AG09319 (cell line): ENCODE results near the gene TMEM120A.

Experiments
- DNase-seq: peaks from one replicate; pipeline ENCODE4 v3.0.0-alpha.2; 2010; ENCODE audit warnings: low read depth; ENCODE audit errors: extremely low read depth
- TF ChIP-seq, protein P1 (sequence below): IDR thresholded peaks from 2 replicates; pipeline ENCODE4 v1.5.1; 2011; ENCODE audit warnings: low read depth, mild to moderate bottlenecking, inconsistent platforms, low read length, moderate library complexity

The TMEM120A gene

DNA sequence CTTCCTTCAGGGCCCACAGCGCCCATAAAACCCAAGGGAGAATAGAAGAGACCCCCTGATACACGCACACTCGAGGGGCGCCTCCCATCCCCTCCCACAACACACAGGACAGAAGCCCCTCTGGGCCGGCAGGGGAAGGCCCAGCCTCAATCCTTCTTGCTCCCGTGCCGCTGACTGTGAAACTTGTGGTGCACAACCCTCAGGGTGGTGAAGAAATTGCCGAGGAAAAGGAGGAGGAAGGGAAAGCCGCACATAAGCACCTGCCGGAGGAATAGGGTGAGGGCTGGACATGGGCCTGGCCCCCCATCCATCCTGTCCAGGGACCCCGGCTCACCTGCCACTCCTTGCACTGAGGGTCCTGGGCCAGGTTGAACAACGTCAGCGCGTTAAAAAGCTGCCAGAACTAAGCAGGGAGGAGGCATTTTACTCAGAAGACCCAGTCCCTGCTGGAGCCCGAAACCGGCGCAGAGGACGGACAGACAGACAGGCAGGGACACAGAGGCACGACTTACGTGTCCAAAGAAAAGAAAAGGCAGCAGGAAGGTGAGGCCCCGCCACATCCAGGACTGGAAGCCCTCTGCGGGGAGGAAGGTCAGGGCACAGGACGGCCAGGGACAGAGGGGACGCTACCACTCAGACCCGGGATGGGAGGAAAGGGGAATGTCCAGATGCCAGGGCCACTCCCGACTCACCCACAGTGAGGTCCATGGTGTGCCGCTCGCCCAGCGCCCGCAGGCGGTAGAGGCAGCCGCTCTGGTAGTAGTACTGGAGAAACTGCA, 7.2 kb downstream of the TMEM120A start:
- DNase-seq: no peak
- TF ChIP-seq, protein P1, sequence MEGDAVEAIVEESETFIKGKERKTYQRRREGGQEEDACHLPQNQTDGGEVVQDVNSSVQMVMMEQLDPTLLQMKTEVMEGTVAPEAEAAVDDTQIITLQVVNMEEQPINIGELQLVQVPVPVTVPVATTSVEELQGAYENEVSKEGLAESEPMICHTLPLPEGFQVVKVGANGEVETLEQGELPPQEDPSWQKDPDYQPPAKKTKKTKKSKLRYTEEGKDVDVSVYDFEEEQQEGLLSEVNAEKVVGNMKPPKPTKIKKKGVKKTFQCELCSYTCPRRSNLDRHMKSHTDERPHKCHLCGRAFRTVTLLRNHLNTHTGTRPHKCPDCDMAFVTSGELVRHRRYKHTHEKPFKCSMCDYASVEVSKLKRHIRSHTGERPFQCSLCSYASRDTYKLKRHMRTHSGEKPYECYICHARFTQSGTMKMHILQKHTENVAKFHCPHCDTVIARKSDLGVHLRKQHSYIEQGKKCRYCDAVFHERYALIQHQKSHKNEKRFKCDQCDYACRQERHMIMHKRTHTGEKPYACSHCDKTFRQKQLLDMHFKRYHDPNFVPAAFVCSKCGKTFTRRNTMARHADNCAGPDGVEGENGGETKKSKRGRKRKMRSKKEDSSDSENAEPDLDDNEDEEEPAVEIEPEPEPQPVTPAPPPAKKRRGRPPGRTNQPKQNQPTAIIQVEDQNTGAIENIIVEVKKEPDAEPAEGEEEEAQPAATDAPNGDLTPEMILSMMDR: no peak

DNA sequence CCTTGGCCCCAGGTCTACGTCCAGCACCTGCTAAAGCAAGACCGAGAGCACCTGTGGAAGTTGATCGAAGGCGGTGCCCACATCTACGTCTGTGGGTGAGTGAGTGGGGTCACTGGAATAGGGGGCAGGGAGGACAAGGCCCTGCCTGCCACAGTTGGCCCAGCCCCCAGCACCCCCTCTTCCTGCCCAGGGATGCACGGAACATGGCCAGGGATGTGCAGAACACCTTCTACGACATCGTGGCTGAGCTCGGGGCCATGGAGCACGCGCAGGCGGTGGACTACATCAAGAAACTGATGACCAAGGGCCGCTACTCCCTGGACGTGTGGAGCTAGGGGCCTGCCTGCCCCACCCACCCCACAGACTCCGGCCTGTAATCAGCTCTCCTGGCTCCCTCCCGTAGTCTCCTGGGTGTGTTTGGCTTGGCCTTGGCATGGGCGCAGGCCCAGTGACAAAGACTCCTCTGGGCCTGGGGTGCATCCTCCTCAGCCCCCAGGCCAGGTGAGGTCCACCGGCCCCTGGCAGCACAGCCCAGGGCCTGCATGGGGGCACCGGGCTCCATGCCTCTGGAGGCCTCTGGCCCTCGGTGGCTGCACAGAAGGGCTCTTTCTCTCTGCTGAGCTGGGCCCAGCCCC, 8.1 kb downstream of the TMEM120A start:
- no peak for DNase-seq
- TF ChIP-seq, protein P1: no peak

DNA sequence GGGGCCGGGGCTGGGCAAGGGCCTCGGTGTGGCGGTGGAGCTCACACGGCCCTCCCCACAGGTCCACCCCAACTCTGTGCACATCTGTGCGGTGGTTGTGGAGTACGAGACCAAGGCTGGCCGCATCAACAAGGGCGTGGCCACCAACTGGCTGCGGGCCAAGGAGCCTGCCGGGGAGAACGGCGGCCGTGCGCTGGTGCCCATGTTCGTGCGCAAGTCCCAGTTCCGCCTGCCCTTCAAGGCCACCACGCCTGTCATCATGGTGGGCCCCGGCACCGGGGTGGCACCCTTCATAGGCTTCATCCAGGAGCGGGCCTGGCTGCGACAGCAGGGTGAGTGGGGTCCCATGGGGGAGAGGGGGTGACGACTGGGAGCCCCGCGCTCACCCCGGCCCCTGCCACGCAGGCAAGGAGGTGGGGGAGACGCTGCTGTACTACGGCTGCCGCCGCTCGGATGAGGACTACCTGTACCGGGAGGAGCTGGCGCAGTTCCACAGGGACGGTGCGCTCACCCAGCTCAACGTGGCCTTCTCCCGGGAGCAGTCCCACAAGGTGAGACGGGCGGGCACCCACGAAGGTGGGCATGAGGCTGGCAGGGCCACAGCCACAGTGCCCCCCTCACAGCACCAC, 8.8 kb downstream of the TMEM120A start:
- TF ChIP-seq, protein P1: no peak

DNA sequence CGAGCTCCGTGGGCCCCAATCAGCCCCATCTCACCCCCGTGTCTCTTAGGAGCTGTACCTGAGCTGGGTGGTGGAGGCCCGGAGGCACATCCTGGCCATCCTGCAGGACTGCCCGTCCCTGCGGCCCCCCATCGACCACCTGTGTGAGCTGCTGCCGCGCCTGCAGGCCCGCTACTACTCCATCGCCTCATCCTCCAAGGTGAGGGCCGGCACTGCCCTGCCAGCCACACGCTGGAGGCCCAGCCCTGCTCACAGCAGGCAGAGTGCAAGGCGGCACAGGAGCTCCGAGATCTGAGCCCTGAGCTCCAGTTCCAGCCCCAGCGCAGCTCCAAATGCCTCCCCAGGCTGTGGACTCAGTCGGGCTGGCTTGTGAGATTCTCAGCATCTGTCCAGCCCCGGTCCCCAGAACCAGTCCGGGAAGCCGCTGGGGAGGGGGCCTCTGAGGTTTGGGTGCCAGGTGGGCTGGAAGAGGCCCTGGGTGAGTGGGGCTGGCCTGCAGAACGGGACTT, 9.3 kb downstream of the TMEM120A start:
- TF ChIP-seq, protein P1: no peak

More for the DNA sequence above, 8.8 kb downstream of the TMEM120A start:
- no peak for DNase-seq

DNA sequence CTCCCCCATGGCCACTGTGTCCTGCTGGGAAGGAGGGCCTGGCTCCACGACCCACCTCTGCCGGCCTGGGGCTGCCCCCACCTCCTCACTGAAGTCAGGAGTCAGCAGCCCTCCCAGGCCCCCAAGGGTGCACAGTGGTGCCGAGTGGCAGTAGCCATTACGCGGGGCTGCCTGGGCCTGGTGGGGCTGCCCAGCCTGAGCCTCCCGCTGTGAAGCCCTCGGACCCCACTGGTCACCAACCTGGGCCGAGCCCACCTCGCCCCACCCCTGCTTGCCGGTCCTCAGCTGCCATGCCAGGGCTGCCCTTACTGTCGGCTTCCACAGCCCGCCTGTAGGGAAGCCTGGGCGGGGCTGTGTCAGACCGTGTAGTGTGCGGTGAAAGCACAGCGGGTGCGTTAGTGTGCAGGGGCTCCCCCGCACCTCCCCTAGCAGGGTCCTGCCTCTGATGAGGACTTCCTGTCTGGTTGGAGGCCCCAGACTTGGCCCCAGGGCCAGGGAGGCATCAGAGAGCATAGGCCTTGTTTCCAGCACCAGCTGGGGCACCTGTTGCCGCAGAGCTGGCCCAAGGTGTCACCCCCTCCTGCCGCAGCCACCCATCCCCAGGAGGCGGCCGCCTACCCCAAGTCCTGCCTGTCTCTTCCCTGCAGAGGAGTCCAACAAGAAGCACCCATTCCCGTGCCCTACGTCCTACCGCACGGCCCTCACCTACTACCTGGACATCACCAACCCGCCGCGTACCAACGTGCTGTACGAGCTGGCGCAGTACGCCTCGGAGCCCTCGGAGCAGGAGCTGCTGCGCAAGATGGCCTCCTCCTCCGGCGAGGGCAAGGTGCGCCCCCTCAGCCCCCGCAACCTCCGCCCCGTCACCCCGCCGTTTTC, 10.0 kb downstream of the TMEM120A start:
- TF ChIP-seq, protein P1: no peak
- no peak for DNase-seq

More for the DNA sequence above, 9.3 kb downstream of the TMEM120A start:
- DNase-seq: no peak

DNA sequence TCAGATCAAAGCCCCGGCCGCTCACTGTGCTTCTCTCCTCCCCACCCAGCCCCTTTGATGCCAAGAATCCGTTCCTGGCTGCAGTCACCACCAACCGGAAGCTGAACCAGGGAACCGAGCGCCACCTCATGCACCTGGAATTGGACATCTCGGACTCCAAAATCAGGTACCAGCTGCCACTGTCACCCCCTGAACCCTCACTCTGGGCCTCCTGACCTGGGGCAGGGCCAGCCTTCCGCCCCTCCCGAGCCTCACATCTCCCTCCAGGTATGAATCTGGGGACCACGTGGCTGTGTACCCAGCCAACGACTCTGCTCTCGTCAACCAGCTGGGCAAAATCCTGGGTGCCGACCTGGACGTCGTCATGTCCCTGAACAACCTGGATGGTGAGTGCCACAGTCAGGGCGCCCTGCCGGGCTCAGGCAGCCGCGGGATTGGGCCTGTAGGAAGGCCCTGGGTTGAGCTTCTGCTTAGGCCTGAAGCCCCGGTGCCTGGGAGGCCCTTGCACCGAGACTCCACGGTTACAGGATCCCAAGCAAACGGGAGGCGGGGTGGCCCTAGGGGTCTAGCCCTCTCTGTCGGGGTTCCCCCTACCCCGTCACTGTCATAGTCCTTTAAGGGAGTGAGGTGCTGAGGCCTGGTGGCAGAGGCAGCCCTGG, 10.8 kb downstream of the TMEM120A start:
- no peak for DNase-seq
- TF ChIP-seq, protein P1: no peak
